Measurements from ENCODE around the gene TMEM87B. TPM values are rescaled to one million over a fixed set of nuclear protein-coding genes. Genes with fewer than 3 reads are reported as not detected.

Gene TMEM87B
- total and polyA plus RNA-seq, 7 donors, result 10.2 to 36.7 (median 19.7) TPM

DNA sequence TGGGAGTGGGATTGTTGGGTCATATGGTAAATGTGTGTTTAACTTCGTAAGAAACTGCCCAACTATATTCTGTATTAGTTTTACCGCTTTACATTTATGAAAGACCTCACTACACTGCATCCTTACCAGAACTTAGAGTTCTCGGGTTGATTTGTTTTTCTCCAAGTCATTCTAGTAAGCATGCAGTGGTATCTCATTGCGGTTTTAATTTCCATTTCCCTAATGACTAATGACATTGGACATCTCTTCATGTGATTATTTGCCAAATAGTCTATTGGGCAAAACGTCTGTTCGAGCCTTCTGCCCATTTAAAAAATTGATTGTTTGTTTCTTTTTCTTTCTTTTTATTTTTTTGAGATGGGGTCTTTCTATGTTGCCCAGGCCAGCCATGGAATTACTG lies 89.9 kb downstream of the TMEM87B start:
- Histone ChIP-seq H3K27ac (no peak overlapping the region), H3K9me3 (no peaks in the 10 kb centered on the region), H3K4me1 (peaks cover 0 to 5% (median 1%) of the 10 kb centered on the region in 4 donors), H3K27me3 (peaks cover 0 to 11% (median 8%) of the 10 kb centered on the region in 3 donors), H3K36me3 (no peaks in the 10 kb centered on the region), H3K4me3 (no peak overlapping the region)
- WGBS, 2 donors, result 91 to 94% methylated on average over 6 of the region's 6 CpGs
- no peak for DNase-seq
- no peak for TF ChIP-seq POLR2AphosphoS5 (IDR thresholded peaks at IDR 0.05)
- TF ChIP-seq POLR2A (IDR thresholded peaks at IDR 0.05), result no peak
- TF ChIP-seq EP300 (IDR thresholded peaks at IDR 0.05), result no peak
- TF ChIP-seq, protein P1, sequence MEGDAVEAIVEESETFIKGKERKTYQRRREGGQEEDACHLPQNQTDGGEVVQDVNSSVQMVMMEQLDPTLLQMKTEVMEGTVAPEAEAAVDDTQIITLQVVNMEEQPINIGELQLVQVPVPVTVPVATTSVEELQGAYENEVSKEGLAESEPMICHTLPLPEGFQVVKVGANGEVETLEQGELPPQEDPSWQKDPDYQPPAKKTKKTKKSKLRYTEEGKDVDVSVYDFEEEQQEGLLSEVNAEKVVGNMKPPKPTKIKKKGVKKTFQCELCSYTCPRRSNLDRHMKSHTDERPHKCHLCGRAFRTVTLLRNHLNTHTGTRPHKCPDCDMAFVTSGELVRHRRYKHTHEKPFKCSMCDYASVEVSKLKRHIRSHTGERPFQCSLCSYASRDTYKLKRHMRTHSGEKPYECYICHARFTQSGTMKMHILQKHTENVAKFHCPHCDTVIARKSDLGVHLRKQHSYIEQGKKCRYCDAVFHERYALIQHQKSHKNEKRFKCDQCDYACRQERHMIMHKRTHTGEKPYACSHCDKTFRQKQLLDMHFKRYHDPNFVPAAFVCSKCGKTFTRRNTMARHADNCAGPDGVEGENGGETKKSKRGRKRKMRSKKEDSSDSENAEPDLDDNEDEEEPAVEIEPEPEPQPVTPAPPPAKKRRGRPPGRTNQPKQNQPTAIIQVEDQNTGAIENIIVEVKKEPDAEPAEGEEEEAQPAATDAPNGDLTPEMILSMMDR (IDR thresholded peaks at IDR 0.05), result no peak
- intact Hi-C loops (cut with DNase I), result no loop called here

DNA sequence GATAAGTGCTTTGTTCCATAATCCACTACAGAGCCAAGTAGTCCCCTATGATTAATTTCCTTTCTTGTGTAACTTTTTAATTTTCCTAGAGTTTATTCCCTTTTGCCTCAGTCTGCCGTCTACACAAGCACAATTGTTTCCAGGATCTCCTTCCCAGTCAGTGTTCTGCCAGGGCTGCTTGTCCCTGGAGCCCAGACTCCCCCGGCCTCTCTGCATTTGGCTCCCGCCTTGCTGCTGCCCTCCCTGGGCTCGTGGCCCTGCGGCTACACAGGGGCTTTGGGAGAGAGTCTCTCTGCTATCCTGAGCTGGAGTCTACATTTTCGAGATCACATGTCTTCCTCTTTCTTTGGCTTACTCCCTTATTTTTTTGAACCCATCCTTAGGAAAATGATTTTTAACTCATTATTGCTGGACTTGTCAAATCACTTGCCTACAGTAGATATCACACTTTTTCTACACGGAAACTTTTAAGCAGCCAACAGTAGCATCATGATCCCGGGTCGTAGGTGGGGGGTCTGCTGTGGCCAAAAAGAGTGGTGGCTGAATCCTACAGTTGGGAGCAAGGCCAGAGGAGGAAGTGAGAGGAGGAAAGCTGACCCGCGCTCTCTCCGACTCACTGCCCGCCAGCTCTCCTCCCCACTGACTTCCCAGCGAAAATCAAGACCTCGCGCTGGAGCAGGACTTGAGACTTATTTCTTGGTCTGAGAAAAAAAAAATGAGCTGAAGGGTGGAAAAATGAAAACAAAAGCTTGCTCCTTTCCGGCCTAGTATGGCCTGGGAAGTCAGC lies 92.5 kb downstream of the TMEM87B start:
- Histone ChIP-seq H3K4me1 (peaks cover 0 to 12% (median 5%) of the 10 kb centered on the region in 4 donors), H3K27me3 (no peaks in the 10 kb centered on the region), H3K4me3 (no peak overlapping the region), H3K27ac (no peak overlapping the region), H3K36me3 (no peaks in the 10 kb centered on the region), H3K9me3 (no peaks in the 10 kb centered on the region)
- DNase-seq, result no peak
- TF ChIP-seq EP300 (IDR thresholded peaks at IDR 0.05), result no peak
- no peak for TF ChIP-seq POLR2A (IDR thresholded peaks at IDR 0.05)
- TF ChIP-seq, protein P1 (IDR thresholded peaks at IDR 0.05), result no peak
- TF ChIP-seq POLR2AphosphoS5 (IDR thresholded peaks at IDR 0.05), result no peak
- WGBS, 2 donors, result 91 to 94% methylated on average over 17 of the region's 17 CpGs
- intact Hi-C loops (cut with DNase I), result no loop called here

DNA sequence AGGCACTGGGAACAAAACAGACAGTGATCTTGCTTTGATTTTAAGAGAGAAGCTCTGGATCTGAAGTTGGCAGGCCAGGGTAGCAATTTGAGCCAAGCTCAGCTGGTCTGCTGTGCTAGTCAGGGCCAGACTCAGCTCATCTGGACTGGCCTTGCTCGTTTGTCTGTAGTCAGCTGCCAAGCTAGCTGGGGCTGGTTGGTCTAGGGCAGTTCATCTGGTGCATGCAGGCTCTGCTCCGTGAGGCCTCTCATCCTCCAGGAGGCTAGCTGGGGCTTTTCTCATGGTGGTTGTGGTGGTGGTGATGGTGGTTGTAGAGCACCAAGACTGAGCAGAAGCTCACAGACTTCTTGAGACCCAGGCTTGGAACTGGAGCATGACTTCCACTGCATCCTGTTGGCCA lies 93.4 kb downstream of the TMEM87B start:
- no peaks in the 10 kb centered on the region for H3K9me3 ChIP-seq
- no peaks in the 10 kb centered on the region for H3K36me3 ChIP-seq
- no peak overlapping the region for H3K27ac ChIP-seq
- H3K4me1 ChIP-seq, result peaks cover 0 to 12% (median 5%) of the 10 kb centered on the region in 4 donors
- H3K27me3 ChIP-seq, result no peaks in the 10 kb centered on the region
- no peak overlapping the region for H3K4me3 ChIP-seq
- TF ChIP-seq EP300 (IDR thresholded peaks at IDR 0.05) (no peak), POLR2A (IDR thresholded peaks at IDR 0.05) (no peak), POLR2AphosphoS5 (IDR thresholded peaks at IDR 0.05) (no peak)
- TF ChIP-seq, protein P1 (IDR thresholded peaks at IDR 0.05), result no peak
- no peak for DNase-seq
- 69 to 84% methylated on average over 2 of the region's 2 CpGs for WGBS, 2 donors
- intact Hi-C loops (cut with DNase I), result no loop called here

DNA sequence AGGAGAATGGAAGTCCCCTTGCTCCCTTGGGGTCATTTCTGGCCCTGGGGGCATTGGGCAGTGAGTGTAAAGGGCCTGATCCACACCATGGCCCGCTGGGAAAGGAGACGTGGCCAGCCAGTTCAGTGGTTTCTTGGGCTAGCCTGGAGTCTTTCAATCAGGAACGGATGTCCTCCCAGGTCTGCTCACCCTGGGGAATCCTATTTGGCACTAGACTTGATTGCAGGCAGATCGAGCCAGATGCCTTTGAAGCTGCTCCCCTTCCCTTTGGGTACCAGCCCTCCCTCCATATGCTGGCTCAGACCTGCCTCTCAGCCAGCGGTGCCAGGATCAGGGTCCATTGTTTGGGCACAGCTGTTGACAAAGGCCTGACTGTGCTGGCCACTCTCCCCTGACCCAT lies 94.1 kb downstream of the TMEM87B start:
- DNase-seq, result no peak
- Histone ChIP-seq H3K27ac (no peak overlapping the region), H3K36me3 (no peaks in the 10 kb centered on the region), H3K9me3 (no peaks in the 10 kb centered on the region), H3K27me3 (no peaks in the 10 kb centered on the region), H3K4me3 (no peak overlapping the region), H3K4me1 (peaks cover 0 to 12% (median 5%) of the 10 kb centered on the region in 4 donors)
- intact Hi-C loops (cut with DNase I), result no loop called here
- 90 to 91% methylated on average over 5 of the region's 5 CpGs for WGBS, 2 donors
- TF ChIP-seq, protein P1 (IDR thresholded peaks at IDR 0.05), result no peak
- no peak for TF ChIP-seq POLR2A (IDR thresholded peaks at IDR 0.05)
